HAP-1 (cell line): ENCODE data around the gene C1QB.
"Not testable (repeated sequence)": the region's sequence is repeated elsewhere in the genome, so short reads cannot be mapped to it uniquely, and the experiment has no call there.

ENCODE experiments used
- DNase-seq, 2 experiments: peaks; one replicate each; pipeline ENCODE4 v3.0.0-alpha.2; 2016 to 2020; ENCODE audit warnings: low spot score in 2 of 2
- H3K27me3 ChIP-seq: fragments of 250-450 bp; sonication (Bioruptor Pico); 2 replicates; pipeline ENCODE4 v1.5.1; 2020; ENCODE audit warnings: low read depth, mild to moderate bottlenecking, moderate library complexity
- H3K36me3 ChIP-seq: fragments of 250-450 bp; sonication (Bioruptor Pico); replicated peaks from 2 replicates; pipeline ENCODE4 v1.5.1; 2020; ENCODE audit warnings: mild to moderate bottlenecking
- H3K4me1 ChIP-seq: fragments of 250-450 bp; sonication (Bioruptor Pico); 2 replicates; pipeline ENCODE4 v1.5.1; 2020; ENCODE audit warnings: mild to moderate bottlenecking
- H3K4me3 ChIP-seq: fragments of 250-450 bp; sonication (Bioruptor Pico); 2 replicates; pipeline ENCODE4 v1.5.1; 2020; ENCODE audit warnings: mild to moderate bottlenecking, moderate library complexity
- H3K9me3 ChIP-seq: fragments of 250-450 bp; sonication (Bioruptor Pico); 2 replicates; pipeline ENCODE4 v1.5.1; 2020; ENCODE audit warnings: mild to moderate bottlenecking, moderate library complexity
- in situ Hi-C: fragments of 300-500 bp; cut with MboI; formaldehyde crosslinking; loops from 3 replicates; pipeline ENCODE4 v1.14.3; 2020; ENCODE audit warnings: low sequenced_read_pairs, inconsistent platforms, mixed read lengths

The C1QB gene

DNA sequence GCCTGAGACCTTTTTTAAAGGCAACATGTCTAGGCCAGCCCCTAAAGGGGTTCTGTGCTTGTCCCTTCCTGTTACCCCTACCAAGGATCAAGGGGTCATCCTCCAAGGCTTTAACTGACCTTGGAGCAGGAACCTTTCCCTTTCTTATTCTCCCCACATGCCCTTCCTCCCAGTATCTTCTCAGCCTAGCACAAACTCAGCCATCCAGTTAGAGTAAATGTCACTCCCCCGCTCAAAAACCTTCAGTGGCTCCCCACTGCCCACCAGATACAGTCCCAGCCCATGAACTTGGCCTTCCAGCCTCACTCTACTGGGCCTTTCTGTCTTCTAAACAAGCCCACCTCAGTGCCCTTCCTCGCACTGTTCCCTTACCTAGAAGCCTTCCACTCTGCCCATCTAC lies 8.8 kb downstream of the C1QB start:
- in situ Hi-C loops = loop anchor here (10.0 kb wide), 1 partner anchor 263 kb away; no protein-coding TSS in a partner anchor

GRCh38 chr1:22662318-22662717 lies 9.3 kb downstream of the C1QB start:
- no peak overlapping the region for H3K4me3 ChIP-seq
- in situ Hi-C loops = loop anchor here (10.0 kb wide), 1 partner anchor 262 kb away; no protein-coding TSS in a partner anchor
- H3K27me3 ChIP-seq = peaks cover 3% of the 10 kb centered on the region
- peak; percentile 8 to 53 for DNase-seq
- no peaks in the 10 kb centered on the region for H3K36me3 ChIP-seq
- H3K9me3 ChIP-seq = no peaks in the 10 kb centered on the region
- H3K4me1 ChIP-seq = no peaks in the 10 kb centered on the region

More for the DNA sequence above, 8.8 kb downstream of the C1QB start:
- Histone ChIP-seq H3K4me1 (no peaks in the 10 kb centered on the region), H3K4me3 (no peak overlapping the region), H3K27me3 (peaks cover 5% of the 10 kb centered on the region), H3K9me3 (no peaks in the 10 kb centered on the region), H3K36me3 (no peaks in the 10 kb centered on the region)
- DNase-seq = no peak

DNA sequence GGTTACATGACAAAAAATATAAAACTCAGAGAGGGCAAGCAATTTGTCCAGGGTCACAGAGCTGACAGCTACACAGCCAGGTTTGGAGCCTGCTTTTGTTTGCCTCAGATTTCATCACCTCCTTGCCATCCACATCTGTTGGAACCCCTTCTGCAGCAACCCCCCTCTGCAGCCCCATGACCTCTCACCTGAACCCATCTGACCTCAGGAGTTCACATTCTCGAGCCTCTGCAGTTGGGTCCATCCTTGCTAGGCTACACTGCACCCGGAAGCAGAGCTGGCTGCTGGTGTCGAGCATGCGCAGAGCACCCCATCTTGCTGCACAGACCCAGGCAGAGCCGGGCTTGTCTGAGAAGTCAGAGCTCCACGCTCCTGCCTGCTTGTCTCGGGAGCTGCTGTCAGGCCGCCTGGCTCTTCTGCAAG lies 10.0 kb downstream of the C1QB start:
- H3K9me3 ChIP-seq = no peaks in the 10 kb centered on the region
- no peak overlapping the region for H3K4me3 ChIP-seq
- DNase-seq = no peak
- H3K36me3 ChIP-seq = no peaks in the 10 kb centered on the region
- in situ Hi-C loops = loop anchor here (10.0 kb wide), 1 partner anchor 262 kb away; no protein-coding TSS in a partner anchor
- no peaks in the 10 kb centered on the region for H3K4me1 ChIP-seq
- H3K27me3 ChIP-seq = peaks cover 6% of the 10 kb centered on the region; the same call in 1 of the 2 replicates

GRCh38 chr1:22665752-22666151 lies 12.7 kb downstream of the C1QB start:
- Histone ChIP-seq H3K27me3 (peaks cover 20% of the 10 kb centered on the region; the same call in 1 of the 2 replicates), H3K9me3 (no peaks in the 10 kb centered on the region; the same call in 1 of the 2 replicates), H3K36me3 (no peaks in the 10 kb centered on the region), H3K4me1 (no peaks in the 10 kb centered on the region), H3K4me3 (no peak overlapping the region)
- in situ Hi-C loops = loop anchor here (10.0 kb wide), 1 partner anchor 259 kb away; no protein-coding TSS in a partner anchor
- DNase-seq = peak in 1 of 2 experiments; percentile 55

- no peak for DNase-seq
- no peak overlapping the region for H3K4me3 ChIP-seq
- no peaks in the 10 kb centered on the region for H3K36me3 ChIP-seq
- in situ Hi-C loops = loop anchor here (10.0 kb wide), 1 partner anchor 258 kb away; no protein-coding TSS in a partner anchor
- H3K4me1 ChIP-seq = no peaks in the 10 kb centered on the region
- peaks cover 20% of the 10 kb centered on the region; the same call in 1 of the 2 replicates for H3K27me3 ChIP-seq
- H3K9me3 ChIP-seq = no peaks in the 10 kb centered on the region; the same call in 1 of the 2 replicates
Observed at GRCh38 chr1:22666412-22666811, 13.4 kb downstream of the C1QB start.

- H3K4me3 ChIP-seq, H3K36me3 ChIP-seq, H3K4me1 ChIP-seq, H3K9me3 ChIP-seq, DNase-seq: not testable (repeated sequence)
- in situ Hi-C loops = loop anchor here (10.0 kb wide), 1 partner anchor 256 kb away; no protein-coding TSS in a partner anchor
- peaks cover 20% of the 10 kb centered on the region; the same call in 1 of the 2 replicates for H3K27me3 ChIP-seq
Observed at GRCh38 chr1:22668840-22669239, 15.8 kb downstream of the C1QB start.

DNA sequence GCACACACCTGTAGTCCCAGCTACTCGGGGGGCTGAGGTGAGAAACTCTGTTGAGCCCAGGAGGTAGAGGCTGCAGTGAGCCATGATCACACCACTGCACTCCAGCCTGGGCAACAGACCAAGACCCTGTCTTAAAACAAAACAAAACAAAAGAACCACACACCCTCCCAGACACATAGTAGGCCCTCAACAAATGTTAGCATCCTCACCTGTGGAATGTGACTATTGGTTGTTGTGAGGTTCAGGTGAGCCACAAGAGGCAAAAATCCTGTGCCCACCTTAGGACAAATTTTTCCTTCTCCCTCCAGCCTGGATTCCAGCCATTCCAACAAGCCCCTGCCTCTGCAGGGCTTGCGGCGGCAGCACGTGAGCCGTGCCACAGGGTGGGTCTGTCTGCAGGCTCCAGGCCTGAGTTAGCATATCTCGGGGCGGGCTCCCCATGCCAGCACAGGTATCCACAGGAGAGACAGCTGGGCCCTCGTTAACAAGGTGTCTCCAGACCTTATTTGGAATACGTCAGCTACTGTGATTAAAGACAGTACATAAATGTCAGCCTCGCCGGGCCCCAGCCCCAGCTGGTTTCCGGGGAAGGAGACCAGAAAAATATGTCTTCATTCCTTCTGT lies 17.4 kb downstream of the C1QB start:
- Histone ChIP-seq H3K36me3 (no peaks in the 10 kb centered on the region), H3K4me1 (no peaks in the 10 kb centered on the region), H3K4me3 (no peak overlapping the region), H3K27me3 (peaks cover 24% of the 10 kb centered on the region; the same call in 1 of the 2 replicates), H3K9me3 (no peaks in the 10 kb centered on the region; the same call in 1 of the 2 replicates)
- no peak for DNase-seq
- in situ Hi-C loops = no loop called here

- DNase-seq = no peak
- Histone ChIP-seq H3K9me3 (no peaks in the 10 kb centered on the region; the same call in 1 of the 2 replicates), H3K36me3 (no peaks in the 10 kb centered on the region), H3K27me3 (peaks cover 24% of the 10 kb centered on the region; the same call in 1 of the 2 replicates), H3K4me3 (no peak overlapping the region), H3K4me1 (no peaks in the 10 kb centered on the region)
- in situ Hi-C loops = no loop called here
Observed at GRCh38 chr1:22671999-22672398, 19.0 kb downstream of the C1QB start.

GRCh38 chr1:22673486-22674409 lies 20.7 kb downstream of the C1QB start:
- in situ Hi-C loops = no loop called here
- Histone ChIP-seq H3K4me1 (no peaks in the 10 kb centered on the region), H3K27me3 (peaks cover 11% of the 10 kb centered on the region; the same call in 1 of the 2 replicates), H3K9me3 (no peaks in the 10 kb centered on the region; the same call in 1 of the 2 replicates), H3K4me3 (no peak overlapping the region), H3K36me3 (no peaks in the 10 kb centered on the region)
- DNase-seq = peak; percentile 36 to 66

- H3K4me3 ChIP-seq = no peak overlapping the region
- H3K9me3 ChIP-seq = no peaks in the 10 kb centered on the region; the same call in 1 of the 2 replicates
- H3K4me1 ChIP-seq = no peaks in the 10 kb centered on the region
- no peak for DNase-seq
- H3K36me3 ChIP-seq = no peaks in the 10 kb centered on the region
- in situ Hi-C loops = no loop called here
- peaks cover 8% of the 10 kb centered on the region; the same call in 1 of the 2 replicates for H3K27me3 ChIP-seq
Observed at GRCh38 chr1:22674410-22674749, 21.3 kb downstream of the C1QB start.

DNA sequence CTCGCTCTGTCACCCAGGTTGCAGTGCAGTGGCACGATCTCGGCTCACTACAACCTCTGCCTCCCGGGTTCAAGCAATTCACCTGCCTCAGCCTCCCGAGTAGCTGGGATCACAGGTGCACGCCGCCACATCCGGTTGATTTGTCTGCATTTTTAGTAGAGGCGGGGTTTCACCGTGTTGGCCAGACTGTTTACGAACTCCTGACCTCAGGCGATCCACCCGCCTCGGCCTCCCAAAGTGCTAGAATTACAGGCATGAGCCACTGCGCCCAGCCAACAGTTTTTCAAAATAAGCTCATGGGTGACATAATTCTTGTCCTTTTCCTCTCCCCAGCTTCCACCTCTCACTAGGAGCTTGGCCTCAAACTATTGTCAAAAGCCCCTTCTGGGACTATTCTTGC lies 23.1 kb downstream of the C1QB start:
- H3K36me3 ChIP-seq, H3K27me3 ChIP-seq, H3K9me3 ChIP-seq, DNase-seq, in situ Hi-C loops, H3K4me1 ChIP-seq, H3K4me3 ChIP-seq: not testable (repeated sequence)

DNA sequence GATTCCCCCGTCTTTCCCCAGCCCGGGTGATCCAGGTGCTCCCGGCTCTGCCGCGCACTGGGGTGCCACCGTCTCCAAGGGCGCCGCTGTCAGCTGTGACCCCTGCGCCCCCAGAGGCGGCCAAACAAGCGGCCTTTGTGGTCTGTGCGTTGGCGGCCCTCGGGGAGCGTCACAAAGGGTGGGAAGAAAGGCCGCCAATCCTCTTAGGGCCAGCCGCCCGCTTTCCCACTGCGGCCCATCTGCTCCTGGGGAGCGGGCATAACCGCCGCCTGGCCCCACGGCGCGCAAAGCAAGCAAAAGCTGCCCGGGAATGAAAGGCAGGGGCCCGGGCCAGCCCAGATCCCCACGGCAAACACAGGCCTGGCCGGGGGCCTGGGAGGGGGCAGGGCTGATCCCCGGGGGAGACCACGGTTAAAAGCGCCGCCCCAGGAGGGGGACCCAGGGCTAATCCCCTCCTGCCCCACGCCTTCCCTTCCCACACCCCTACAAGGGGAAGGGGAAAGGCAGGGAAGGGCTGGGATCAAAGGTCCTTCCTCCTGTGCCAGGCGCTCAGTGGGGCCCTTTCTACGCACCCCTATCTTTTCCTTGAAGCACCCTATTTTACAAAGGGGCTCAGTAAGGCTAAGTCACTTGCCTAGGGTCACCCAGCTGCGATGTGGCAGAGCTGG lies 24.0 kb downstream of the C1QB start:
- H3K4me1 ChIP-seq = no peaks in the 10 kb centered on the region
- no peaks in the 10 kb centered on the region for H3K36me3 ChIP-seq
- no peaks in the 10 kb centered on the region for H3K9me3 ChIP-seq
- H3K27me3 ChIP-seq = peaks cover 5% of the 10 kb centered on the region; the same call in 1 of the 2 replicates
- in situ Hi-C loops = no loop called here
- DNase-seq = no peak
- H3K4me3 ChIP-seq = no peak overlapping the region
